ENCODE data around the gene SSTR3.
"Not testable (repeated sequence)": the region's sequence is repeated elsewhere in the genome, so short reads cannot be mapped to it uniquely, and the experiment has no call there.

The SSTR3 gene

DNA sequence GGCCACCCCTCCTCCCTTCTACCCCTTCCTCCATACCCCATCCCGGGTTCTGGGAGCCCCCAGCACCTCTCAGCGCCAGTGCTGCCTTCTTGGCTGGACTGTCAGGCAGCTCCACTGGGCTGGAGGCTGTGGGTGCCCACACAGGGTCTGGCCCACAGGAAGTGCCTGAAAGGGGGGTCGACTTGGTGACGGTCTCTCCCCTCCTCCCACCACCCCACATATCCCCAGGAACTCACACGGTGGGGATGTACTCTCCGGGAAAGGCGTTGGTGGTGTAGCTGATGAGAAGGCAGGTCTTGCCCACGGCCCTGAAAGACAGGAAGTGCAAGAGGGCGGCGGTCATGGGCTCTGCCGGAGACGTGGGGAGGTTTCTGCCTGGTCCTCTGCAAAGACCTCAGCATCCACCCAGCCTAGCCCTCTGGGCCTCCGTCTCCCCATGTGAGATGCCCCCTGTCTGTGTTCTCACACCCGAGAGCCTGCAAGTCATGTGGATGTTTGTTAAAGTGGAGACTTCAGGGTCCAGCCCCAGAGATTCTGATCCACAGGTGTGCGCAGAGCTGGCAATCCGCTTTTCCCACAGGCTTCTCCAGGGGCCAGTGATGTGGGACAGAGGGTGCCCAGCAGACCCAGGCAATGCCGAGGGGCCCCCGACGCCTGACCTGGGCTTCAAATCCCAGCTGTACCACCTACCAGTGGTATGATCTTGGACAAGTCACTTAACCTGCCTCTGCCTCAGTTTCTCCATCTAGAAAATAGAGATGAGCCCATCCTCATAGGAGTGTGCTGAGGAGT, 29.3 kb upstream of the SSTR3 start:
- DNase-seq: no peak

DNA sequence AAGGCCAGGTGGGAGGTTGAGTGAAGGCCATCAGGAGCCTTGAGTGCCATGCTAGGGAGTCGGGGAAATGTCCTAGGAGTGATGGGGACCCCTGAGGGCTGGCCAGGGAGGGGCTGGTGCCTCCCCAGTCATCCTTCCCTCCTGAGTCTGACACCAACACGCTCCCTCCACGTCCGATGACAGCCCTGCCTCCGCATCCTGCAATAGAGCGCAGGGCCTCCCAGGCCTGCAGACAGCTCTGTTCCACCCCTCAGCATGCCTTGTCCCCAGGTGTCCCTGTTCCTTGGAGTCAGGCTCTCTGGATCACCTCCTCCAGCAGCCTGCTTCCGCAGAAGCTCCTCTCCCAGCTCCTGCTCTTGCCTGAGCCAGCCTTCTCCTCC, 28.7 kb upstream of the SSTR3 start:
- DNase-seq: no peak

DNA sequence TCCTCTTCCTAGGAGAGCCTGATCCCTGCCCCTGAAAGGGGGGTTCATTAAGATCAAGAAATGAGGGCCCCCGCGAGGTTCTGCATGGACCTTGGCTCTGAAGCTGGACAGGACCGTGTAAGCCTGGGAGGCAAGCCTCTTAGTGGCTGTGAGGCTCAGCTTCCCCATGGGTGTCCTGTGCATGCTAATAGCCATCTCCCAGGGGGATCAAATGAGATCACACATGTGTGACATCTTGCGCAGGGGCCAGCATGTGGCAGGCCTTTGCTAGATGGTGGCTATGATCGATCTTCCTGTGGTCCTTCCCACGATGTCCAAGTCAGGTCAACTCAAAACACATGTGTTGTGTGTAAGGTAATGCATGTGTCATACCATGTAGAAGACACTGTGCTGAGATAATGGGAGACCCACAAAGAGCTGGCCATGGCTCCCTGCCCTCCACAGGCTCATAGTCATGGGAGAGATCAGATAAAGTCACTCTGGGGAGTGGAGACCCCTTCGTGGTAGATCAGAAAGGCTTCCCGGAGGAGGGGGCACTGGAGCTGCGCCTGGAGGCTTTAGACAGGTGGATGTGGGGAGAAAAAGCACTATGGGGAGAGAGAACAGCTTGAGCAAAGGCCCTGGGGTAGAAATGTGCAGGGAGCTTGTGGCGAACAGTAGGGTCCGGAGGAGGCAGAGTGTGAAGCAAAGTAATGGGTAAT, 28.1 kb upstream of the SSTR3 start:
- no peak for DNase-seq

DNA sequence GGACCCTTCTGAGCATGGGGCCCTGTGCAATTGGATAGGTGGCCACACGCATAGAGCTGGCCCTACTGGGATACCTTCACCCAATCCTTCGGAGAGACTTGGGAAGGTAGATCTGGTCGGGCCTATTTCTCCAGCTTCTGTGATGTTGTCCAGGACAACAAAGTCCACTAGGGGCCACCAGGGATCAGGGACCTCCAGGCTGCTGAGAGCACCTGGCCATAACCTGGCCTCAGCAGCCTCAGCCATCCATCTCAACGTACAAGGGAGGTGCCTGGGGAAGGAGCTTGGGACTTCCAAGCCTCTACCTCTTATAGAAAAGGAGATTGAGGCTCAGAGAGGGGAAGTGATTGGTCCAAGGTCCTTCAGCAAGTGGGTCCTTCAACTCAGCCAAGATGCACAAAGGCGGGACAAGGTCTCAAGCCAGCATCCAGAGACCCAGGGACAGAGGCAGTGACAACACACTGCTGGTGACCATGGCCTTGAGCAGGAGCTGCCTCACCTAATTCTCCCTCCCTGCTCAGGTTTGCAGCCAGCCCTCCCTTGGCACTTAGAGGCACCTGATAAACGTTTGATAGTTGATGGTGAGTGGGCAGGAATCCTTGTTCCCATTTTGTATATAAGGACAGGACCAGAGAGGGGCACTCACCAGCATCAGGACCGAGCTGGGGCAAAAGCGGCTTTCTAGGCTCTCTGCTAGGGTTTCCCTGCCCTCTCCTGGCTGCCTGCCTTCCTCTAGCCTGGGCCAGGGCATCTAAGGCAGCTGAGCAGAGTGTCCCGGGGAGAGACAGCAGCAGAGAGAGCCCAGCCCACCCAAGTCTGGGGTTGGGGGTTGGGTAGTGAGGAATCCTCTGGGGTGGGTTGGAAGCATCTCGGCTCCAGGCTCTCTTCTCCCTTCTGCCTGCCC, 27.3 kb upstream of the SSTR3 start:
- DNase-seq: no peak

DNA sequence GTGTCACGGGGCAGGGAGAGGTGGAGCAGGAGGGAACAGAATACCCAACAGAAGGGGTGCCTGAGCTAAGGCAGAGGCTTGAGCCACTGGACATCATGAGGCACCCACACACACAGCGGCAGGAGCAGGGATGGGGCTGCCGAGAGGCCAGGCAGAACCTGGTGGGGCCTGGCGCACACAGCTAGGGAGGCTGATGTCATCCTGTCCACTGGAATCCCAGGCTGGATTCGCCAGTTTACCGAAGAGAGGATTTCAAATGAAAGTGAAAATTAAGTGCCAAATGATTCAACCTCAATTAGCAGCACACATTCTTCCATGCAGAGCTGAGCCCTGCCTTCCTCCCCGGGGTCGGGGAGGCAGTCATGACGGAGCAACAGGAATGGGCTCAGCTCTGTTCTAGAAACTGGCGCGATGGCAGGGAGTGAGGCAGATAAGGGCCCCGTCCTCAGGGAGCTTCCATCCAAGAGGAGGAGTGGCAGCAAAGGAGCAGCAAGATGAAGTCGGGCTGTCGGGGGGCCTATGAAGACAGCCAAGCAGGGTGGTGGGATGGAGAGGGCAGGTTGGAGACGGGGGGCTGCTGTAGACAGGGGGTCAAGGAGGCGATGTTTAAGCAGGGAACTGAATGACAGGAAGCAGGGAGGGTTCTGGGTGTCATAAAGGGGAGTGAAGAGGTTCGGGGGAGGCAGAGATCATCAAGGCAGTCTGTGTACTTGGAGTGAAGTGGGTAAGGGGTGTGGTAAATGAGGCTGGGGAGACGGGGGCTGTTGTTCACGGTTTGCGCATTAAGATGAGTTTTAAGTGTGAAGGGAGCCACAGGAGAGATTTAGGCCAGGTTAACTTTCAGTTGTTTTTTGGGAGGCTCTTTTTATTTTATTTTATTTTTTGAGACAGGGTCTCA, 25.3 kb upstream of the SSTR3 start:
- no peak for DNase-seq

DNA sequence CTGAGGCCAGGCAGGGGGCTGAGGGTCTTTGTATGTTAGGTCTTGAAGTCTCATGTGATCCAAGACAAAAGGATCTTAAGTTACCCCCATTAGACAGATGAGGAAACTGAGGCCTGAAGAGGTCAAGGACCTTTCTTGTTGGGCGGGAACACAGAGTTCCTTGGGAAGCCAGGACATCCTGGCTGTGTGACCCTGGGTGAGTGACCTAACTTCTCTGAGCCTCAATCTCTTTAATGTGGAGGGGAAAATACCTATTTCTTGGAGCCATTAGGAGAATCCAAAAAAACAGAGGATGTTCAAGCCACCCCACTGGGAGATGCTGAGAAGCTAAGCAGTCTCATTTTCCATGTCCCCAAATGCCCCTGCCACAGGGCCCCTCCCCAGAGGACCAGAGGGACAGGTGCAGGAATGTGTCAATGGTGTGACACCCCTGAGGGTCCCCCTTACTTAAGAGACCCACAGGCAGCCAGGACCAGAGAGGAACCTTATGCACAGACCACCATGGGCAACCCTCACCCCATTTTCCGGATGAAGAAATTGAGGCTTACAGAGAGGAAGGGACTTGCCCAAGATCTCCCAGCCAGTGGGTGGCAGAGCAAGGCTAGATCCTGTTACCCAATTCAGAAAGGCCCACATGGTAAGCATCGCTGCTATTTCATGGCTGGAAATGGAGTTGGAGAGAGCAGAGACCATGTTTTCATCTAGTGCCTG, 23.8 kb upstream of the SSTR3 start:
- DNase-seq: no peak

DNA sequence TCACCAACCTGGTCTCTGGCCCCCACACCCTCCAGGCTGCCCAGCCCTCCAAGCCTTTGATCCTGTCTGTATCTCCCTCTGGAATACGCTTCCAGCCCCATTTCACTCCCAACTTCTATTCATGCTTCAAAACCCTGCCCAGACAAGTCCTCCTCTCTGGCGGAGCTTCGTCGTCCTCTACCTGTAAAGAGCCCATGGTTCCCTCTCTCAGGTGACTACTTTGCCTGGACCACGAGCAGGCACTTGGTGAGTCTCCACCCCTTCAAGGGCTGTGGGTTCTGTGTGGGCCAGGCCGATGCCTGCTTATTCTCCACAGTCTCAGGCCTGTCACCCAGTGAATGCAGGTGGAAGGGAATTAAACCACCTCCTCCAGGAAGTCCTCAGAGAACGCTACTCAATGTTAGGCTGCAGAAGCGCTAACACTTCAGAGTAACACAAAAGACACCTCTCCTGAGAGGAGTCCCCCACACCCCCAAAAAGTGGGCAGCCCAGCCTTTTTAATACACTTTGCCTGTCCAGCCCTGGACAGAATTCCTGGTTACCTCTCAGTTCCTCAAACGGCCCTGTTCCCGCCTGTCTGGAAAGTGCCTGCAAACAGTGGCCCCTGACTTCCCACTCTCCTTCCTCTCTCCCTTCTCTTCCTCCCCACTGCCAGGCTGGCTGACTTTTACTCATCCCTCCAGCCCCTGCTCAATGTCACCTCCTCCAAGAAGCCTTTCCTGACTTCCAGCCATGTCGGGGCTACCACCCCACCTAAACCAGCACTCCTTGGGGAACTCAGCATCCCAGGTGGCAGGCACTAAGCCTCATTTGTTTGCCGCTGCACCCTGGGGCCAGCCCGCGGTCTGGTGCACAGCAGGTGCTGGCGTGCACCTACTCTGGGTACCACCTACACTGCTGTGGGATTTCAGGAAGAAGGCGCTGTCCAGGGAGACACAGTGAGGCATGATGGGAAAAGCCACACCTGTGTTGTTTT, 22.7 kb upstream of the SSTR3 start:
- no peak for DNase-seq

DNA sequence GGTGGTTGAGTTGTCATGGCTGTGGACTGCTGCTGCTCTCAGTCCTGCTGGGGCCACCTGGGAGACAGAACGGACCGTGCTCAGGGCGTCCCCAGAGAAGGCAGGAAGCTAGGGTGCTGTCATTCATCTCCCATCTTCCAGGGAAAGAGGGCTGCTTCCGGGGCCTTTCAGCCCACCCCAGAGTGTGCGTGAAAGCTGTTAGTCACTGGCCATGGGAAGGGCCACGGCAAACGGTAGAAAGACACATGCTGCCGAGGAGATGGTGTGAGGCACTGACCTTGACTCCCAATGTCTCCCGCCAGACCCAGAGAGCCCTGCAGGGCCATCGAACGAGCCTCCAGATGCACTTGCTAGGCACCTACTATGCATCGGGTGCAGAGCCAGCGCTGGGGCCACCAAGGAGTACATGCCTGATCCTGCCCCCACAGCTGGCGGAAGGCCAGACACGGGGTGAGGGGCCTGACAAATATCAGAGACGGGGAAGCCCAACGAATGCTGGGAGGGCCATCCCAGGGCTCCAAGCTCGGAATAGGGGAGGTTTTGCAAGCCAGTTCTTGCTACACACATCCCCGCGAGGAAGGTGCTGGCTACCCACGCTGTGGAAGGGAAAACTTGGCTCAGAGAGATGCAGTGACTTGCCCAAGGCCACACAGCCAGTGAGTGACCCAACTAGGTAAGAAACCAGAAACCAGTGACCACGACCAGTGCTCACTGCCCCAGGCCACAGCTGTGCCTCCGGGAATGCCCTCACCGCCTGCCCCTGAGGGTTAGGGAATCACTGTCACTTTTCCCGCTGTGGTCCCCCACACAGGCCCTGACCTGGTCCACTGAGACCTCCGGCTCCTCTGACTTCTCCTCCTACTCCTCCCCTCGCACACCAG, 21.7 kb upstream of the SSTR3 start:
- no peak for DNase-seq

DNA sequence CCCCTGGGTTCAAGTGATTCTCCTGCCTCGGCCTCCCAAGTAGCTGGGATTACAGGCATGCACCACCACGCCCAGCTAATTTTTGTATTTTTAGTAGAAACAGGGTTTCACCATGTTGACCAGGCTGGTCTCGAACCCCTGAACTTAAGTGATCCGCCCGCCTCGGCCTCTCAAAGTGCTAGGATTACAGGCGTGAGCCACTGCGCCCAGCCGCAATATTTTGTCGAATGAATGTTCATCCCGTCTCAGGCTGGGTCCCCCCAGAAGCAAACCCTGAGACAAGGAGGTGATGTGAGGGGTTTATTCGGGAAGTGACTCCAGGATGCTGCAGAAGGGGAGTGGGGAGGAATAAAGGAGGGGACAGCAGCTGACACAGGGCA, 21.1 kb upstream of the SSTR3 start:
- DNase-seq: not testable (repeated sequence)

DNA sequence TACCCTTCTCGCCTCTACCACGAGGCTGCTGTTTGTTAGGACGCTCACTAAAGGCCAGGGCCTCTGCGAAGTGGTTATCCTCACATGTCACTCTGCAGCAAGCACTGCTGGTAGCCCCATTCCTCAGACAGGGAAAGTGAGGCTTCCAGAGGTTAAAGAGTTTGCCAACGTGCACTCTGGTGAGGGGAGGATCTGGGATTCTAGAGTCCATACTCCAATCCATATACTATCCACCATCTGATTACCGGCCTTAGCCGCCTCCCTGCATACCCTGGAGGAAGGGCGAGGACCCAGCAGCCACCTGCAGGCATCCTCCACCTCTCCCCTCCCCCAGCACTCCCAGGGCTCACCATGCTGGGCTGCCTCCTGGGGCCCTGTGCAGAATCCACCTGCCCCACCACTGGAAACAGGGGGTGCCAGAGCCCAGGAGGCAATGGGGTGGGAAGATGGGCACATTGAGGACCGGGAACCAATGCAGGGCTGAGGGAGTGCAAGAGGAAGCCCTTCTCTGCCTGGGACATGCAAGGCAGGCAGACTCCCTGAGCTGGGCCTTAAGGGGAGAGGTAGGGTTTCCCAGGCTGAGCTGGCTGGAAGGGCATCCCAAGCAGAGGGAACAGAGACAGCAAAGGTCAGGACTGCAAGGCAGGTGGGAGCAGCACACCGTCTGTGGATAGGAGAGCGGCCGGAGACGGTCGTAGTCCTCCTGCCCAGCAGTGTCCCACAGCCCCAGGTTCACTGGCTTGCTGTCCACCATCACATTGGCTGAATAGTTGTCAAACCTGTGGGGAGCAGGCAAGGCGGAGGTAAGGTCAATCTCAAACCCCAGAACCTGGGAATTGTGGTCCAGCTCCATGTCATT, 20.1 kb upstream of the SSTR3 start:
- no peak for DNase-seq

DNA sequence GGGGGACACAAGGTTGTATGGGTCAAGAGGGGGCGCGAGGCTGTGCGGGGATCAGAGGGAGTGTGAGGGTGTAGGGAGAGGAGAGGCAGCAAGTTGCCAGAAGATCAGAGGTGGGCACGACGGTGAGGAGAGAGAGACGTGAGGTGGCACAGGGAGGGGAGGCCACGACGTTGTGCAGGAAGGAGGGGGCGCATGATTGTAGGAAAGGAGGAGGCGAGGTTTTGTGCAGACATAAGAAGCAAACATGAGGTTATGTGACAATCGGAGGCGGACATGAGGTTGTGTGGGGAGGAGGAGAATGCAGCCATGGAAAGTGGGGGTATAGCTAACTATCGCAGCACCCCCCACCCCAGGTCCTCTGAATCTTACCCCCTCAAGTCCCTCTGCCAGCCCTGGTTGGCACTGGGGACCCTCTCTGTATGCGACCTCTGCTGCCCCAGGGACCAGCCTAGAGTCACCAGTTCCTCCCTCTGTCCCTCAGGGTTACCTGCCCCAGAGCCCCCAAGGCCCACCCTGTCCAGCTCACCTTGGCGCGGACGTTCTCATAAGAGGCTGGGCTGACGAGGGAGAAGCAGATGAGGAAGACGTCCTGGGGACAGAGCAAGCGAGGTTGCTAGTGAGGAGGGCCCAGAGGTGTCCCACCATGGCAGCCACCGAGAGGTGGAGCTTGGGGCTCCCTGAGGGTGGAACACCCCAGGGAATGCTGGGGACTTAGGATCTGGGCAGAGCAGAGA, 19.3 kb upstream of the SSTR3 start:
- DNase-seq: no peak

DNA sequence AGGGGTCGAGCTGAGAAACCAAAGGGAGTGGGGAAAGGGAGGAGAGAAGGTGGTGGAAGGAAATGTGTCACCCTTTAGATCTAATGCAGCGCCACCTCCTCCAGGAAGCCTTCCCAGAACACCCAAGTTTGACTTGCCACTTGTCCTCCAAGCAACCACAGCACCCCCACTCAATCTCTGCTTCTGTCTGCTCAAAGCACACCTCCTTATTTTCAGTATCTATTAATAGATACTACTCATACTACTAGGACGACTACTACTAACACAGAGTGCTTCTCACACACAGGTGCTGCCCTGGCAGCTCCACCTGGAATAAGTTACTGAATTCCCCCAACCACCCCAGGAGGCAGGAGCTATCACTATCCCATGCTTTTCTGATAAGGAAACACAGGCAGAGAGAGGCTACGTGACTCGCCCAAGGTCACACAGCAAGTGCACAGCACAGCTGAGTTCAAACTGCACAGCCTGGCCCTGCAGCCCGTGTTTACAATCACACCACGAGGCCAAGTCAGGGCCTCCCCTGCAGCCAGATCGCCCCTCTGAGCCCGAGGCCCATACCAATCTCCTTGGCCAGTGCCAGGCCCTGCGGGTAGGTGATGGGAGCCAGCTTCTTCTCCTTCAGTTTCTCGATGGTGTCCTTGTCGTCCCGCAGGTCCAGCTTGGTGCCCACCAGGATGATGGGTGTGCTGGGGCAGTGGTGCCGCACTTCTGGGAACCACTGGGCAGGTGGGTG, 18.6 kb upstream of the SSTR3 start:
- DNase-seq: no peak

DNA sequence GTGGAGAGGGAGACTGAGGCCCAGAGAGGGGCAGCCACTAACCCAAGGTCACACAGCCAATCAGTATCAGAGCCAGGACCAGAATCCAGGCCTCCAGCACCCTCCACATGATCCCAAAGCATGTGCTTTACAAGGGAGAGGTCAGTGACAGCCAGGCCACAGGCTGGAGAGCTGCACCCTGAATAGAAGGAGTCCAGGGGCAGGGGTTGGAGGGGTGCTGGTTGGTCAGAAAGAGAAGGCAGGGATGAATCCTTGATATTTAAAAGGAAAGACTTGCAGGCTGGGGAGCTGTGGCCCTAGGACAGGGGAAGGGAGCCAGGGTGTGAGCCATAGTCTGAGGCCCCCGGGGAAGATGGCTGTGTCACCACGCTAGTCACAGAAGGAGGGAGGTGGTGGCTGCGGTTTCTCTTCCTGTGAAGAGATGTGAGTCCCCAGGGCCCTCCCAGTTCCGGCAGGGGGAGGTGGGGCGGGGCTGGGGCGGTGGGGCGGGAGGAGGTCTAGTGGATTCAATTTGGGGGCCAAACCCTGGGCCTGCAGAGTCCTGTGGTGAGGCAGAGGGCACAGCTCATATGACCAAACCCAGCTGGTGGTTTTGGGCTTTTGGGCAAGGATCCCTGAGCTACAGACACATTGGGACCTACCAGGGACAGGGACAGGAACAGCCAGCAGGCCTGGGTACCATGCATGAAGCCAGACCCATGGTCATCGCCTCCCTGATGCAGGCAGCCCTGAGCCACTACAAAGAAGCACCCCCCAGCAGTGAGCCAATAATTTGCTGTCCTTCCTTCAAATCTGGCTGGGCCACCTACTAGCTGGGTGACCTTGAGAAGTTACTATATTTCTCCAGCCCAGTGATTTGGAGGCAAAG, 17.8 kb upstream of the SSTR3 start:
- peak; percentile 14 for DNase-seq

DNA sequence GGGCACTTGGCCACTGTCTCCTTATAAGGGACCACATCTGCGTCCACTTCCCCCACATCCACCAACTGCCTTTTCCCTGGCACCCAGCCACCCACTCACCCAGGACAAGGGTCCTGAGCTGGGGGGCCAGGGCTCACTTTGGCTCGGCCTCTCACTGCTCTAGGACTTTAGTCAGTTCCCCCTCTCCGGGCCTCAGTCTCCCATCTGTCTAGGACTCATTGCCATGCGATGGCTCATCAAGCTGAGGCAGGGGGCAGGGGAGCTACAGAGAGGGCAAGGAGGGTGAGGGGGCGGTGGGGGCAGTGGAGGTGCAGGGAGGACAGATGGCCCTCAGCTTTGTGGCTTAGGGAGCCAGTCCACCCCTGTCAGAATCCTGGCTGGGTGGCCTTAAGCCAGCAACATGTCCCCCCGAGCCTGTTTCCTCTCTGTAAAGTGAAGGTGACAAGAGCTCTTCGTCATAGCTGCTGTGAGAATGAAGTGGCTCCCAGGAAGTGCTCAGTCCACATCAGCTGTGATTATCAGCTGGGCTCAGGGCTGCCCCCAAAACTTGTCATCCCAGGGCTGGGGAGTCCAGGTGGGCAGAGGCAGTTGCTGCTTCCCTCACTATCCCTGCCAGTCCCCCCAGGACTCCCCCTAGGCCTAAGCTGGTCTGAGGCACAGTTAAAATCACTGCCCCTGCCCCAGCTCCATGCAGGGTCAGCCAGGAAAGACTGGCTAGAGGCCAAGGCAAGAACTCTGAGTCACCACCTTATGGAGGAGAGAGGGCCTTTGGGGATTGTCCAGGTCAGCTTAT, 16.9 kb upstream of the SSTR3 start:
- no peak for DNase-seq
